22Rv1 (cell line): ENCODE results near the gene NIPAL1.

Source experiments
- ZFX ChIP-seq: fragments of 450-650 bp; IDR thresholded peaks from 2 replicates; pipeline ENCODE4 v1.6.1; 2017; ENCODE audit warnings: antibody characterized with exemption, borderline replicate concordance
- TF ChIP-seq, protein P1 (sequence below): fragments of 450-650 bp; IDR thresholded peaks from 2 replicates; pipeline ENCODE4 v1.5.1; 2017; ENCODE audit warnings: mild to moderate bottlenecking

DNA sequence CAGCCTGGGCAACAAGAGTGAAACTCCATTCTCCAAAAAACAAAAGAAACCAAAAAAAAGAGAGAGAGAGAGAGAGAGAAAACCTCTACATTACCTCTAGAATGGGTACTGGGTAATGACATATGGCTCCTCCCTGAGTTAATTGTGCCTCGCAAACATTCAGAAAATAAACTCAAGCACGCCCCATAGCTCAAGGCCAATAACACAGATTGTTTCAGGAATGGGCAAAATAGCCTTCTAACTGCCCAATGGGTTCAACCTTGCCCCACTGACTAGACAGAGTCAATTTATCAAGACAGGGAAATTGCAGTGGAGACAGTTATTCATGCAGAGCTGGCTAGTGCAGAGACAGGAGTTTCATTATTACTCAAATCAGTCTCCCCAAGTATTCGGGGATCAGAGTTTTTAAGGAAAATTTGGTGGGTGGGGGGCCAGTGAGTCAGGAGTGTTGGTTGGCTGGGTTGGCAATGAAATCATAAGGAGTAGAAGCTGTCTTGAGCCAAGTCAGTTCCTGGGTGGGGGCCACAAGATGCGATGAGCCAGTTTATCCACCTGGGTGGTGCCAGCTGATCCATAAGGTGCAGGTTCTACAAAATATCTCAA, 25.1 kb downstream of the NIPAL1 start:
- TF ChIP-seq, protein P1, sequence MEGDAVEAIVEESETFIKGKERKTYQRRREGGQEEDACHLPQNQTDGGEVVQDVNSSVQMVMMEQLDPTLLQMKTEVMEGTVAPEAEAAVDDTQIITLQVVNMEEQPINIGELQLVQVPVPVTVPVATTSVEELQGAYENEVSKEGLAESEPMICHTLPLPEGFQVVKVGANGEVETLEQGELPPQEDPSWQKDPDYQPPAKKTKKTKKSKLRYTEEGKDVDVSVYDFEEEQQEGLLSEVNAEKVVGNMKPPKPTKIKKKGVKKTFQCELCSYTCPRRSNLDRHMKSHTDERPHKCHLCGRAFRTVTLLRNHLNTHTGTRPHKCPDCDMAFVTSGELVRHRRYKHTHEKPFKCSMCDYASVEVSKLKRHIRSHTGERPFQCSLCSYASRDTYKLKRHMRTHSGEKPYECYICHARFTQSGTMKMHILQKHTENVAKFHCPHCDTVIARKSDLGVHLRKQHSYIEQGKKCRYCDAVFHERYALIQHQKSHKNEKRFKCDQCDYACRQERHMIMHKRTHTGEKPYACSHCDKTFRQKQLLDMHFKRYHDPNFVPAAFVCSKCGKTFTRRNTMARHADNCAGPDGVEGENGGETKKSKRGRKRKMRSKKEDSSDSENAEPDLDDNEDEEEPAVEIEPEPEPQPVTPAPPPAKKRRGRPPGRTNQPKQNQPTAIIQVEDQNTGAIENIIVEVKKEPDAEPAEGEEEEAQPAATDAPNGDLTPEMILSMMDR: no peak
- no peak for TF ChIP-seq ZFX
